Measurements from ENCODE around the gene APBB1IP.
"Not testable (repeated sequence)": the region's sequence is repeated elsewhere in the genome, so short reads cannot be mapped to it uniquely, and the experiment has no call there.

APBB1IP gene

GRCh38 chr10:26489081-26489480 lies 50.9 kb downstream of the APBB1IP start:
- no peak for TF ChIP-seq CTCF (IDR thresholded peaks at IDR 0.05; ENCODE audit: extremely low read depth, insufficient read depth, missing control alignments)
- no peak for DNase-seq (ENCODE audit: low spot score)
- in situ Hi-C loops (cut with MboI; ENCODE audit: low pct_unique_long_range_greater_than_20kb, low sequenced_read_pairs, unreplicated experiment), result no loop called here

GRCh38 chr10:26490367-26490766 lies 52.2 kb downstream of the APBB1IP start:
- DNase-seq (ENCODE audit: low spot score); in situ Hi-C loops (cut with MboI; ENCODE audit: low pct_unique_long_range_greater_than_20kb, low sequenced_read_pairs, unreplicated experiment): not testable (repeated sequence)

GRCh38 chr10:26491276-26491675 lies 53.1 kb downstream of the APBB1IP start:
- no peak for TF ChIP-seq CTCF (IDR thresholded peaks at IDR 0.05; ENCODE audit: extremely low read depth, insufficient read depth, missing control alignments)
- no peak for DNase-seq (ENCODE audit: low spot score)
- in situ Hi-C loops (cut with MboI; ENCODE audit: low pct_unique_long_range_greater_than_20kb, low sequenced_read_pairs, unreplicated experiment), result no loop called here

- no peak for TF ChIP-seq CTCF (IDR thresholded peaks at IDR 0.05; ENCODE audit: extremely low read depth, insufficient read depth, missing control alignments)
- in situ Hi-C loops (cut with MboI; ENCODE audit: low pct_unique_long_range_greater_than_20kb, low sequenced_read_pairs, unreplicated experiment), result no loop called here
These were observed 53.8 kb downstream of the APBB1IP start for GRCh38 chr10:26491934-26492333.

GRCh38 chr10:26492725-26493124 lies 54.6 kb downstream of the APBB1IP start:
- DNase-seq (ENCODE audit: low spot score); in situ Hi-C loops (cut with MboI; ENCODE audit: low pct_unique_long_range_greater_than_20kb, low sequenced_read_pairs, unreplicated experiment): not testable (repeated sequence)

More at GRCh38 chr10:26491934-26492333, 53.8 kb downstream of the APBB1IP start:
- DNase-seq (ENCODE audit: low spot score), result no peak

- in situ Hi-C loops (cut with MboI; ENCODE audit: low pct_unique_long_range_greater_than_20kb, low sequenced_read_pairs, unreplicated experiment), result no loop called here
- no peak for DNase-seq (ENCODE audit: low spot score)
- TF ChIP-seq CTCF (IDR thresholded peaks at IDR 0.05; ENCODE audit: extremely low read depth, insufficient read depth, missing control alignments), result no peak
These were observed 55.9 kb downstream of the APBB1IP start for GRCh38 chr10:26494018-26494417.

GRCh38 chr10:26499426-26499825 lies 61.3 kb downstream of the APBB1IP start:
- no peak for TF ChIP-seq CTCF (IDR thresholded peaks at IDR 0.05; ENCODE audit: extremely low read depth, insufficient read depth, missing control alignments)
- DNase-seq (ENCODE audit: low spot score), result no peak
- in situ Hi-C loops (cut with MboI; ENCODE audit: low pct_unique_long_range_greater_than_20kb, low sequenced_read_pairs, unreplicated experiment), result no loop called here

- TF ChIP-seq CTCF (IDR thresholded peaks at IDR 0.05; ENCODE audit: extremely low read depth, insufficient read depth, missing control alignments), result no peak
- in situ Hi-C loops (cut with MboI; ENCODE audit: low pct_unique_long_range_greater_than_20kb, low sequenced_read_pairs, unreplicated experiment), result no loop called here
- DNase-seq (ENCODE audit: low spot score), result no peak
These were observed 64.8 kb downstream of the APBB1IP start for GRCh38 chr10:26502986-26503385.
